Keratinocyte (primary cell): ENCODE data around the gene RIPPLY2. TPM values are rescaled to one million over a fixed set of nuclear protein-coding genes. Genes with fewer than 3 reads are reported as not detected.

Experiments
- DNase-seq: peaks from one replicate; pipeline ENCODE4 v3.0.0-alpha.2; 2011; ENCODE audit warnings: low read depth, missing footprints, low spot score
- FAIRE-seq: peaks from 2 replicates; lab custom pipeline; 2011; peaks lifted over from hg19 to GRCh38; lab: Jason Lieb, UNC
- H2AFZ ChIP-seq: 2 replicates; pipeline ENCODE4 v1.6.0; 2012; ENCODE audit warnings: low read length, control low read depth, inconsistent platforms; ENCODE audit not compliant: control insufficient read depth
- H3K27ac ChIP-seq: 2 replicates; pipeline ENCODE4 v1.5.1; 2011; ENCODE audit warnings: low read length; ENCODE audit not compliant: control insufficient read depth, insufficient read depth
- H3K27me3 ChIP-seq: 3 replicates; pipeline ENCODE4 v1.6.0; 2011; ENCODE audit warnings: low read length; ENCODE audit not compliant: control insufficient read depth, insufficient read depth; ENCODE audit errors: extremely low read depth
- H3K36me3 ChIP-seq, 2 experiments: 2 replicates in 1 of 2; 3 replicates in 1 of 2; pipeline ENCODE4 v1.5.1; 2011; ENCODE audit warnings: low read length in 2 of 2, mild to moderate bottlenecking in 1 of 2; ENCODE audit not compliant: control insufficient read depth in 2 of 2, insufficient read depth in 2 of 2; ENCODE audit errors: extremely low read depth in 1 of 2
- H3K4me1 ChIP-seq: 3 replicates; pipeline ENCODE4 v1.5.1; 2011; ENCODE audit warnings: low read length; ENCODE audit not compliant: control insufficient read depth, insufficient read depth; ENCODE audit errors: extremely low read depth
- H3K4me2 ChIP-seq: 3 replicates; pipeline ENCODE4 v1.6.0; 2011; ENCODE audit warnings: low read depth, low read length; ENCODE audit not compliant: control insufficient read depth, insufficient read depth; ENCODE audit errors: extremely low read depth
- H3K4me3 ChIP-seq, 3 experiments: fragments of 200-600 bp in 1 of 3; sonication (generic) in 1 of 3; 2 replicates in 2 of 3; 3 replicates in 1 of 3; pipeline ENCODE4 v1.5.1; 2011 to 2016; ENCODE audit warnings: low read length in 3 of 3, mild to moderate bottlenecking in 3 of 3, control low read depth in 2 of 3, inconsistent platforms in 1 of 3, low read depth in 1 of 3, mixed read lengths in 1 of 3, mixed run types in 1 of 3, moderate library complexity in 1 of 3; ENCODE audit not compliant: control insufficient read depth in 2 of 3, insufficient read depth in 2 of 3; ENCODE audit errors: extremely low read depth in 1 of 3
- H3K79me2 ChIP-seq: 2 replicates; pipeline ENCODE4 v1.6.0; 2012; ENCODE audit warnings: low read length; ENCODE audit not compliant: control insufficient read depth, insufficient read depth
- H3K9ac ChIP-seq: 3 replicates; pipeline ENCODE4 v1.6.0; 2011; ENCODE audit warnings: low read length; ENCODE audit not compliant: control insufficient read depth, insufficient read depth; ENCODE audit errors: extremely low read depth
- H3K9me1 ChIP-seq: 3 replicates; pipeline ENCODE4 v1.6.0; 2011; ENCODE audit warnings: low read length; ENCODE audit not compliant: control insufficient read depth, insufficient read depth; ENCODE audit errors: extremely low read depth
- H3K9me3 ChIP-seq: 2 replicates; pipeline ENCODE4 v1.5.1; 2012; ENCODE audit warnings: low read depth, low read length; ENCODE audit not compliant: control insufficient read depth
- H4K20me1 ChIP-seq: 3 replicates; pipeline ENCODE4 v1.6.0; 2011; ENCODE audit warnings: low read length; ENCODE audit not compliant: control insufficient read depth, insufficient read depth; ENCODE audit errors: extremely low read depth
- CTCF ChIP-seq, 3 experiments: IDR thresholded peaks in 1 of 3; conservative IDR thresholded peaks in 1 of 3; optimal IDR thresholded peaks in 1 of 3; 2 replicates in 2 of 3; 3 replicates in 1 of 3; pipeline versions ENCODE3 to v1.5.1; 2011; ENCODE audit warnings: low read length in 3 of 3, mild to moderate bottlenecking in 3 of 3, moderate library complexity in 2 of 3, control low read depth in 1 of 3, inconsistent platforms in 1 of 3; ENCODE audit not compliant: insufficient read depth in 2 of 3; ENCODE audit errors: extremely low read depth in 1 of 3
- EZH2 ChIP-seq: IDR thresholded peaks from one replicate; pipeline ENCODE4 v1.6.1; 2012; ENCODE audit warnings: inconsistent platforms, mild to moderate bottlenecking, low read length, moderate library complexity
- dilution Hi-C: fragments of 300-500 bp; cut with MboI; formaldehyde crosslinking; loops from one replicate; pipeline ENCODE4 v1.7.0; 2020; ENCODE audit warnings: low sequenced_read_pairs; ENCODE audit not compliant: extremely low pct_ligation_motif_present
- polyA plus RNA-seq, 5 experiments: library from polyadenylated mRNA; depleted of rRNA in 3 of 5; stranded (reverse) in 3 of 5; stranded (forward) in 1 of 5; unstranded in 1 of 5; fragments of >200 nt; gene quantifications; 1 replicate in 1 of 5; 2 replicates in 3 of 5; 3 replicates in 1 of 5; pipeline versions ENCODE4 v1.2.1 to v1.2.3, GENCODE V29; 2011 to 2012; ENCODE audit warnings: missing spikeins in 2 of 5, low read depth in 1 of 5, low replicate concordance in 1 of 5

RIPPLY2 gene
- polyA plus RNA-seq, 1 donor (not counting 4 experiments of a cell fraction or from before 2014, with no cell fraction given), result 0.60 TPM

GRCh38 chr6:83844170-83844569 is 9.0 kb upstream of the RIPPLY2 start:
- dilution Hi-C loops, result no loop called here
- Histone ChIP-seq H3K4me1 (peaks cover 4% of the 10 kb centered on the region), H3K36me3 (no peaks in the 10 kb centered on the region), H4K20me1 (no peaks in the 10 kb centered on the region), H3K9ac (no peak overlapping the region), H3K9me1 (no peaks in the 10 kb centered on the region), H3K27ac (no peak overlapping the region), H3K4me2 (no peak overlapping the region), H3K79me2 (no peaks in the 10 kb centered on the region), H3K9me3 (no peaks in the 10 kb centered on the region), H2AFZ (no peak overlapping the region), H3K4me3 (no peak overlapping the region), H3K27me3 (no peaks in the 10 kb centered on the region)
- FAIRE-seq (no peak), DNase-seq (peak; percentile 11)
- TF ChIP-seq CTCF (optimal IDR thresholded peaks at IDR 0.05 in 1 of 3, IDR thresholded peaks at IDR 0.05 in 1 of 3, conservative IDR thresholded peaks at IDR 0.05 in 1 of 3; ENCODE audit: extremely low read depth in 1 of 3, insufficient read depth in 2 of 3, low read length in 3 of 3) (no peak), EZH2 (no peak)

GRCh38 chr6:83846291-83846690 is 6.9 kb upstream of the RIPPLY2 start:
- DNase-seq, result no peak
- dilution Hi-C loops, result no loop called here
- no peaks in the 10 kb centered on the region for H3K36me3 ChIP-seq
- no peaks in the 10 kb centered on the region for H4K20me1 ChIP-seq
- no peak for FAIRE-seq
- peaks cover 4% of the 10 kb centered on the region for H3K4me1 ChIP-seq
- no peak overlapping the region for H2AFZ ChIP-seq
- H3K4me2 ChIP-seq, result no peak overlapping the region
- no peaks in the 10 kb centered on the region for H3K9me3 ChIP-seq
- no peak overlapping the region for H3K27ac ChIP-seq
- H3K27me3 ChIP-seq, result no peaks in the 10 kb centered on the region
- no peak overlapping the region for H3K4me3 ChIP-seq
- H3K9me1 ChIP-seq, result no peaks in the 10 kb centered on the region
- TF ChIP-seq CTCF (optimal IDR thresholded peaks at IDR 0.05 in 1 of 3, IDR thresholded peaks at IDR 0.05 in 1 of 3, conservative IDR thresholded peaks at IDR 0.05 in 1 of 3; ENCODE audit: extremely low read depth in 1 of 3, insufficient read depth in 2 of 3, low read length in 3 of 3), result no peak
- no peak for TF ChIP-seq EZH2
- no peak overlapping the region for H3K9ac ChIP-seq
- no peaks in the 10 kb centered on the region for H3K79me2 ChIP-seq
